HFF-Myc (cell line): ENCODE results near the gene MLN.

ENCODE experiments used
- DNase-seq: peaks from one replicate; pipeline ENCODE4 v3.0.0-alpha.2; 2011; ENCODE audit warnings: low read depth; ENCODE audit errors: extremely low read depth
- H3K4me3 ChIP-seq: replicated peaks from 2 replicates; pipeline ENCODE4 v1.5.1; 2011; ENCODE audit warnings: low read depth, mild to moderate bottlenecking, control low read depth, low read length
- TF ChIP-seq, protein P1 (sequence below): IDR thresholded peaks from 2 replicates; pipeline ENCODE4 v1.5.1; 2012; ENCODE audit warnings: mild to moderate bottlenecking, low read depth, low read length, control low read depth; ENCODE audit errors: missing control alignments

MLN gene

GRCh38 chr6:33848484-33848883 lies 44.7 kb upstream of the MLN start:
- H3K4me3 ChIP-seq: no peak overlapping the region
- DNase-seq: no peak
- TF ChIP-seq, protein P1, sequence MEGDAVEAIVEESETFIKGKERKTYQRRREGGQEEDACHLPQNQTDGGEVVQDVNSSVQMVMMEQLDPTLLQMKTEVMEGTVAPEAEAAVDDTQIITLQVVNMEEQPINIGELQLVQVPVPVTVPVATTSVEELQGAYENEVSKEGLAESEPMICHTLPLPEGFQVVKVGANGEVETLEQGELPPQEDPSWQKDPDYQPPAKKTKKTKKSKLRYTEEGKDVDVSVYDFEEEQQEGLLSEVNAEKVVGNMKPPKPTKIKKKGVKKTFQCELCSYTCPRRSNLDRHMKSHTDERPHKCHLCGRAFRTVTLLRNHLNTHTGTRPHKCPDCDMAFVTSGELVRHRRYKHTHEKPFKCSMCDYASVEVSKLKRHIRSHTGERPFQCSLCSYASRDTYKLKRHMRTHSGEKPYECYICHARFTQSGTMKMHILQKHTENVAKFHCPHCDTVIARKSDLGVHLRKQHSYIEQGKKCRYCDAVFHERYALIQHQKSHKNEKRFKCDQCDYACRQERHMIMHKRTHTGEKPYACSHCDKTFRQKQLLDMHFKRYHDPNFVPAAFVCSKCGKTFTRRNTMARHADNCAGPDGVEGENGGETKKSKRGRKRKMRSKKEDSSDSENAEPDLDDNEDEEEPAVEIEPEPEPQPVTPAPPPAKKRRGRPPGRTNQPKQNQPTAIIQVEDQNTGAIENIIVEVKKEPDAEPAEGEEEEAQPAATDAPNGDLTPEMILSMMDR: no peak

- TF ChIP-seq, protein P1: no peak
These were observed 44.1 kb upstream of the MLN start for GRCh38 chr6:33847867-33848266.

DNA sequence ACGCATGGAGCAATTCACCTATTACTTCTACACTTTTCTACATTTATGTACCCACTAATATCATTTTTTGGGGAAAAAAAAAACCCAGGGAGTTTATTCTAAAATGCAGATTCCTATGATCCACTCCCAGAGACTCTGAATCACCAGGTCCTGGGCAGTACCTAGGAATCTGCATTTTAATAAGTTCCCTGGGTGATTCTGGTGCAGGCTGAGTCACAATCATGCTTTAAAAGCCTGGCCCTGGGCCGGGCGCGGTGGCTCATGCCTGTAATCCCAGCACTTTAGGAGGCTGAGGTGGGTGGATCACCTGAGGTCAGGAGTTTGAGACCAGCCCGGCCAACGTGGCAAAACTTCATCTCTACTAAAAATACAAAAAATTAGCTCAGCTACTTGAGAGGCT lies 43.3 kb upstream of the MLN start:
- no peak for DNase-seq
- TF ChIP-seq, protein P1: no peak
- no peak overlapping the region for H3K4me3 ChIP-seq

More at GRCh38 chr6:33847867-33848266, 44.1 kb upstream of the MLN start:
- DNase-seq: no peak
- no peak overlapping the region for H3K4me3 ChIP-seq

DNA sequence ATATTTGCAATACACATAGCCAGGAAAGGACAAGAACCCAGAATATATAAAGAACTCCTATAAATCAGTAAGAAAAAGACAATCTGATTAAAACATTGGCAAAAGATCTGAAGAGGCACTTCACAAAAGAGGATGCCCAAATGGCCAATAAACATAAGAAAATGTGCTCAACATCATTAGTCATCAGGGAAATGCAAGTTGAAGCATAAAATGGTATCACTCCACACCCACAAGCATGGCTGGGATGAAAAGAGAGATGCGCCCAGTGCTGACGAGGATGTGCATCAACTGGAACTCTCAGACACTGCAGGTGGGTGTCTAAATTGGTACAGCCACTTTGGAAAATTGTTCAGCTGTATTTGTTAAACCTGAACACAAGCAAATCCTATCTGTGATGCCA lies 42.4 kb upstream of the MLN start:
- TF ChIP-seq, protein P1: no peak
- no peak overlapping the region for H3K4me3 ChIP-seq
- no peak for DNase-seq

DNA sequence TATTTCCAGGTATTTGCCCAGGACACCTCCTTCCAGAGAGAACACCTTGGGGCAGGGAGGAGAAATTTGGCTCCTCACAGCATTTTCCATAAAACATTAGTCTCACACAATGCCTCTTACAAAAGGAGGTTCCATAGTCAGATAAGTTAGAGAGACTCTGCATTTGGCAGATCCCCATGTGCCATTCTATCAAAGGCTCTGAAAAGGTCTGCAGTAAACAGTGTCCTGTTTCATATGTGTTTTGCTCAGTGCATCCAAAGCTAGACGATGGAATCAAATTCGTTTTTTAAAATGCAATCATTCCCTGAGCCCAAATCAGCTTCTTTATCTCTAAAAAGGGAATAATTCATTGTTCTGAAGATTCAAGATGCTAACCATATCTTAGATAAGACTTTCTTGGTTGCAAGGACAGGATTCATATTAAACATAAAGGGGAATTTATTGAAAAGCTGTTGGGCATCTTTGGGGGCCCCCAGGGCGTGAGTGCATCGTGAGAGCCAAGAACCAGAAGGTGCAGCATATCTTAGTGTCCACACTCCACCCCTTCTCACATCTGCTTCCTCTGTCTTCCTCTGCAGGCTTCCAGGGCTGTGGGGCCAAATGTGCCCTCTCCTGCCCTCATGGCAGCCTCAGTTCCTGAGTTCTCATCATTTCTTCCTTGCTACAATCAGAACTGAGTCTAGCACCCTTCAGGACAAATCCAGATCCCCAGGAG lies 41.4 kb upstream of the MLN start:
- no peak for DNase-seq
- TF ChIP-seq, protein P1: no peak

GRCh38 chr6:33843131-33844121 lies 39.6 kb upstream of the MLN start:
- H3K4me3 ChIP-seq: no peak overlapping the region
- no peak for DNase-seq
- TF ChIP-seq, protein P1: no peak

More for the DNA sequence above, 41.4 kb upstream of the MLN start:
- H3K4me3 ChIP-seq: no peak overlapping the region
